Adrenal gland (tissue), 12 donors: ENCODE measurements around the gene NBAS. TPM values are rescaled to one million over a fixed set of nuclear protein-coding genes. Genes with fewer than 3 reads are reported as not detected.
A peak's percentile ranks its signal among the peaks of the same experiment; 100 is the strongest.

ENCODE experiments used
- DNase-seq, 7 donors: peaks; one replicate each; pipeline ENCODE4 v3.0.0-alpha.2; 2019 to 2020
- H3K27ac ChIP-seq, 5 donors: fragments of 200-600 bp; sonication (generic) in 4 of 5; 1 replicate in 3 of 5; 2 replicates in 2 of 5; pipeline versions ENCODE4 v1.5.1 to v1.8.0; 2016 to 2020; ENCODE audit warnings: mild to moderate bottlenecking in 1 of 5
- H3K27me3 ChIP-seq: fragments of 200-600 bp; 2 replicates; pipeline ENCODE4 v1.8.0; 2021
- H3K36me3 ChIP-seq, 2 donors: fragments of 200-600 bp; replicated peaks in 1 of 2; 1 replicate in 1 of 2; 2 replicates in 1 of 2; pipeline versions ENCODE4 v1.5.1 to v1.8.0; 2018 to 2022
- H3K4me1 ChIP-seq, 2 donors: fragments of 200-600 bp; replicated peaks in 1 of 2; 1 replicate in 1 of 2; 2 replicates in 1 of 2; pipeline versions ENCODE4 v1.5.1 to v1.8.0; 2018 to 2021
- H3K4me3 ChIP-seq, 4 donors: fragments of 200-600 bp; sonication (generic) in 3 of 4; one replicate each; pipeline ENCODE4 v1.5.1; 2016 to 2018
- H3K9me3 ChIP-seq, 3 donors: fragments of 200-600 bp; sonication (generic) in 1 of 3; replicated peaks in 1 of 3; 1 replicate in 2 of 3; 2 replicates in 1 of 3; pipeline versions ENCODE4 v1.5.1 to v1.8.0; 2016 to 2021
- CTCF ChIP-seq, 6 experiments: fragments of 450-650 bp in 4 of 6; fragments of 200-600 bp in 2 of 6; sonication (generic) in 1 of 6; IDR thresholded peaks; 1 replicate in 5 of 6; 2 replicates in 1 of 6; pipeline versions ENCODE4 v1.5.1 to v1.8.0; 2016 to 2021; ENCODE audit warnings: antibody characterized with exemption in 6 of 6, mild to moderate bottlenecking in 2 of 6, moderate library complexity in 1 of 6
- POLR2A ChIP-seq, 2 donors: fragments of 450-650 bp; IDR thresholded peaks; one replicate each; pipeline ENCODE4 v1.6.1; 2017; ENCODE audit warnings: antibody characterized with exemption in 2 of 2, mild to moderate bottlenecking in 2 of 2, moderate library complexity in 1 of 2
- WGBS, 4 donors: extraction: QIAGEN DNeasy Blood & Tissue Kit in 2 of 4; methylation state at CpG; one replicate each; pipeline versions ENCODE4 v1.1.5 to v1.1.7; 2013 to 2017; 5-methylcytosine and 5-hydroxymethylcytosine counted together
- intact Hi-C, 2 donors: fragments of 100-400 bp; cut with DNase I; formaldehyde crosslinking; loops; one replicate each; pipeline versions ENCODE4 v1.14.1 to v1.15.0; 2022 to 2023
- polyA plus RNA-seq, 3 donors: library from polyadenylated mRNA; stranded (reverse); fragments of 200-250 nt in 2 of 3; fragments of 350-450 nt in 1 of 3; fragmentation: Illumina TruSeq in 1 of 3; extraction: RNeasy Lipid Tissue Mini Kit (QIAGEN cat#74804) in 1 of 3; gene quantifications; one replicate each; pipeline ENCODE4 v1.2.3, GENCODE V29; 2013 to 2014
- total RNA-seq, 9 donors: library from RNA; depleted of rRNA in 4 of 9; stranded (reverse); fragments of >200 nt in 4 of 9; fragments of 120-200 nt in 1 of 9; fragmentation: NEBNext Ultra II Directional in 1 of 9; extraction: Animal tissue kit (Norgen Biotek cat#: 25700) in 1 of 9; gene quantifications; one replicate each; pipeline versions ENCODE4 v1.1.0 to v1.2.4, GENCODE V29; 2013 to 2023
- donor health status: healthy with polysubstance abuse.
- donor health status: Bipolar disorder and iron deficiency.
- donor health status: DM: yes; HTN: yes; CAD: no.
- donor health status: DM: no; HTN: no; CAD: no.
- donor health status: DM: no; HTN: no; CAD: no.
- donor health status: DM: yes; HTN: yes; CAD: no.

Gene NBAS
- total and polyA plus RNA-seq, 12 donors = 22.0 to 62.4 (median 46.2) TPM

DNA sequence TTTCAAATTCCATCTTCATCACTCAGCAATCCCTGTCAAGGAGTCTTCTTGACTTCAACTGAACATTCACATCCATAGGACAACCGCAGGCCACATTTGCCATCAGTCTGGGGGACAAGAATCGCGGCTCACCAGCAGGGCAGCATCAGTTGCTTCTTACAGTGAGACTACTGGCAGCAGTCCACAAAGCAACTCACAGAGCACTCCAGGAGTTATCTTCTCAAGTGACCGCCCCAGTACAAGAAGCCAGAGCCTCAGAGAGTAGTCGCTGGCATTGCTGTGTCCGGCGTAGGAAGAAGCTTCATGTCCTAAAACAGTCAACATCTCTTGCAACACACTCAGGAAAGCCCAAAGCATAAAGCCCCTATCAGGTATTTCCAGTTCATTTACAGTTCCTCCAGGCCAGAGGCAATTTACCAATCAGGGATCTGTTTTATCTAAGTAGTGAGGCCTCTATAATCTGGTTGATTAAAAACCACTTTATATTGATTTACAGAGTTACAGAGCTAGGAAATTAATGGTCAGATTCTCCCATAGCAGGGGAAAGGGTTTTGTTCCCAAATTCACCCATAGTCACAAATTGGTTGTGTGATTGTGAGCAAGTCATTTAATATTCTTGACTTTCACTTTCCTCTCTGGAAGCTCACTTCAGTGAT is 177.3 kb downstream of the NBAS start:
- H3K4me1 ChIP-seq = no peaks in the 10 kb centered on the region
- H3K36me3 ChIP-seq = no peaks in the 10 kb centered on the region
- peak in 1 of 7 donors; percentile 54 for DNase-seq
- H3K9me3 ChIP-seq = no peaks in the 10 kb centered on the region
- intact Hi-C loops = no loop called here
- no peak overlapping the region for H3K4me3 ChIP-seq
- WGBS, 4 donors = 90 to 97% (median 92%) methylated on average over 6 to 7 of the region's 7 CpGs
- H3K27ac ChIP-seq = no peak overlapping the region
- no peaks in the 10 kb centered on the region for H3K27me3 ChIP-seq
- TF ChIP-seq CTCF (IDR thresholded peaks at IDR 0.05) (no peak), POLR2A (IDR thresholded peaks at IDR 0.05) (no peak)

GRCh38 chr2:15378148-15378908 is 182.8 kb downstream of the NBAS start:
- WGBS, 4 donors = 84 to 87% (median 86%) methylated on average over 6 of the region's 6 CpGs
- no peak overlapping the region for H3K4me3 ChIP-seq
- H3K27ac ChIP-seq = no peak overlapping the region
- H3K36me3 ChIP-seq = no peaks in the 10 kb centered on the region
- no peaks in the 10 kb centered on the region for H3K9me3 ChIP-seq
- no peak for DNase-seq
- H3K4me1 ChIP-seq = no peaks in the 10 kb centered on the region
- no peaks in the 10 kb centered on the region for H3K27me3 ChIP-seq
- TF ChIP-seq CTCF (IDR thresholded peaks at IDR 0.05) = no peak
- no peak for TF ChIP-seq POLR2A (IDR thresholded peaks at IDR 0.05)
- intact Hi-C loops = no loop called here

DNA sequence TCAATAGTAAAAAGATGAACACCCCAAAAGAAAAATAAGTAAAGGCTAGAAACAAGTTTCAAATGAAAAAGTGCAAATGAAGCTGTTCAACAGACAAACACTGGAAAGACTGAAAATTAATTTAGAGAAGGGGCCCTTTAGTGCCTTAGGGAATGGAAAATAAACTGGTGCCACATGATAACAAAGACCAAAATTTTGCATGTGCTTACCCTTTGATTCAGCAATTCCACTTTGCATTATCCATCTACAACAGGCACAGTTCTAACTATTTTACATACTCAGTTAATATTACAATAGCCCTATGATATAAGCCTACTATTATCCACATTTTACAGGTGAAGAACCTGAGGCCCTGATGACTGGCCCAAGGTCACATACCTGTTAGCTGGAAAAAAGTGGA is 183.9 kb downstream of the NBAS start:
- H3K27ac ChIP-seq = no peak overlapping the region
- intact Hi-C loops = no loop called here
- H3K9me3 ChIP-seq = no peaks in the 10 kb centered on the region
- no peak for DNase-seq
- no peak for TF ChIP-seq POLR2A (IDR thresholded peaks at IDR 0.05)
- TF ChIP-seq CTCF (IDR thresholded peaks at IDR 0.05) = no peak
- H3K4me3 ChIP-seq = no peak overlapping the region
- H3K4me1 ChIP-seq = no peaks in the 10 kb centered on the region
- H3K36me3 ChIP-seq = no peaks in the 10 kb centered on the region
- H3K27me3 ChIP-seq = no peaks in the 10 kb centered on the region

GRCh38 chr2:15372019-15372418 is 189.1 kb downstream of the NBAS start:
- no peak for TF ChIP-seq POLR2A (IDR thresholded peaks at IDR 0.05)
- TF ChIP-seq CTCF (IDR thresholded peaks at IDR 0.05) = no peak
- Histone ChIP-seq H3K4me1 (no peaks in the 10 kb centered on the region), H3K36me3 (no peaks in the 10 kb centered on the region), H3K27me3 (no peaks in the 10 kb centered on the region), H3K9me3 (no peaks in the 10 kb centered on the region), H3K27ac (no peak overlapping the region), H3K4me3 (no peak overlapping the region)
- WGBS, 4 donors = 84 to 96% (median 92%) methylated on average over 1 of the region's 1 CpG
- DNase-seq = no peak
- intact Hi-C loops = no loop called here
